Measurements from ENCODE around the gene MIGA2. TPM values are rescaled to one million over a fixed set of nuclear protein-coding genes. Genes with fewer than 3 reads are reported as not detected.

The MIGA2 gene
- total and polyA plus RNA-seq, 9 of the 15 experiments (the other 6 are each of a cell fraction or from before 2014, with no cell fraction given), result 0.15 to 54.1 (median 18.0) TPM

DNA sequence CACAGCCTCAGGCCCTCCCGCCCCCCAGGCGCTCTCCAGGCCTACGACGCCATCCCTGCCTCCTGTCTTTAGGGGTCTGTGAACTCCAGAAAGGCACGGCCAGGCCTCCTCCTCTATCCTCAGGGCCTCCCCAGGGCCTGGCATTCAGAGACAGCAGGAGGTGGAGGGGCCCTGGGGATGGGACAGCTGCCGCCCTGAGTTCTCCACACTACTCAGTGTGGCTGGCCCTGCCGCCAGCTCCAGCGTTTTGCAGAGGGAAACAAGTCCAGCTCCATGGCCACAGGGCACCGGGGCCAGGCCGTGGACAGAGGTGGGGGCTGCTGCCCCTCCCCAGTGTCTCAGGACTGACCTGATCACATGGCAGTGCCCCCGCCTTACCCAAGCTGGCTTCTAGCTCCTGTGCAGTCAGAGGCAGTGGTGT is 24.7 kb upstream of the MIGA2 start:
- Histone ChIP-seq H3K9me3 (replicated peaks; ENCODE audit: control insufficient read depth, insufficient read depth, low read depth, low read length) (no peaks in the 10 kb centered on the region), H3K4me1 (replicated peaks in 1 of 2; ENCODE audit: control insufficient read depth in 2 of 2, insufficient read depth in 2 of 2, low read length in 2 of 2) (peaks cover 0 to 44% of the 10 kb centered on the region in 2 experiments; a peak in 2 of 5 replicates), H3K27me3 (ENCODE audit: control insufficient read depth in 2 of 2, insufficient read depth in 2 of 2, low read length in 2 of 2) (no peaks in the 10 kb centered on the region), H3K27ac (ENCODE audit: extremely low read depth, low read depth, low read length) (no peak overlapping the region), H3K36me3 (ENCODE audit: control insufficient read depth, insufficient read depth, low read length) (peaks cover 83% of the 10 kb centered on the region), H3K79me2 (ENCODE audit: control insufficient read depth, insufficient read depth, low read length) (no peaks in the 10 kb centered on the region), H4K20me1 (replicated peaks; ENCODE audit: control insufficient read depth, insufficient read depth, low read length) (peaks cover 6% of the 10 kb centered on the region; the same call in 1 of the 2 replicates), H3K4me2 (ENCODE audit: insufficient read depth, low read length) (no peak overlapping the region), H2AFZ (ENCODE audit: low read depth, low read length) (no peak overlapping the region), H3K9me1 (ENCODE audit: control insufficient read depth, insufficient read depth, low read length) (no peaks in the 10 kb centered on the region), H3K4me3 (no peak overlapping the region), H3K9ac (ENCODE audit: insufficient read depth in 1 of 2, low read depth in 2 of 2, low read length in 2 of 2) (peak overlapping the region in 1 of 2 experiments; percentile 50; a peak in 1 of 4 replicates)
- TF ChIP-seq, protein P1, sequence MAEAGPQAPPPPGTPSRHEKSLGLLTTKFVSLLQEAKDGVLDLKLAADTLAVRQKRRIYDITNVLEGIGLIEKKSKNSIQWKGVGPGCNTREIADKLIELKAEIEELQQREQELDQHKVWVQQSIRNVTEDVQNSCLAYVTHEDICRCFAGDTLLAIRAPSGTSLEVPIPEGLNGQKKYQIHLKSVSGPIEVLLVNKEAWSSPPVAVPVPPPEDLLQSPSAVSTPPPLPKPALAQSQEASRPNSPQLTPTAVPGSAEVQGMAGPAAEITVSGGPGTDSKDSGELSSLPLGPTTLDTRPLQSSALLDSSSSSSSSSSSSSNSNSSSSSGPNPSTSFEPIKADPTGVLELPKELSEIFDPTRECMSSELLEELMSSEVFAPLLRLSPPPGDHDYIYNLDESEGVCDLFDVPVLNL (CRISPR knock-in tag; IDR thresholded peaks at IDR 0.05; ENCODE audit: low read depth), result no peak
- TF ChIP-seq ZNF316 (IDR thresholded peaks at IDR 0.05) (no peak), GABPB1 (CRISPR knock-in tag; IDR thresholded peaks at IDR 0.05) (no peak), RAD21 (CRISPR knock-in tag; conservative IDR thresholded peaks at IDR 0.05 in 1 of 2, IDR thresholded peaks at IDR 0.05 in 1 of 2) (no peak), ZNF551 (CRISPR knock-in tag; IDR thresholded peaks at IDR 0.05) (no peak), SREBF1 (IDR thresholded peaks at IDR 0.05; ENCODE audit: borderline replicate concordance, low read depth, low read length) (no peak), POLR2G (IDR thresholded peaks at IDR 0.05; ENCODE audit: low read depth, low read length) (0 out of 2 replicates have a peak, but pooled peaks have one; percentile 33)
- ATAC-seq, result no peak
- in situ Hi-C loops (cut with MboI), result no loop called here
- no peak for DNase-seq (ENCODE audit: extremely low read depth in 1 of 4, low spot score in 3 of 4)
- ChIA-PET CTCF (ENCODE audit: low intra/inter-chr PET ratio) (no interaction called here), POLR2A (interaction anchor here (0.6 kb wide), 1 partner anchor 55 kb away, joined by 3 read pairs; no protein-coding TSS in a partner anchor)
- no peak for FAIRE-seq
- no TSS peak for BruUV-seq (replicated peaks)
- intact Hi-C loops (cut with micrococcal nuclease), result no loop called here
- WGBS (ENCODE audit: insufficient coverage, low coverage, missing lambda C conversion rate), result 96% methylated on average over 3 of the region's 11 CpGs
